CD1c-positive myeloid dendritic cell (primary cell): ENCODE measurements around the gene DUSP16.
"Not testable (repeated sequence)": the region's sequence is repeated elsewhere in the genome, so short reads cannot be mapped to it uniquely, and the experiment has no call there.

ENCODE experiments used
- DNase-seq: peaks from one replicate; pipeline ENCODE4 v3.0.0-alpha.2; 2016; ENCODE audit errors: extremely low spot score

Gene DUSP16, protein sequence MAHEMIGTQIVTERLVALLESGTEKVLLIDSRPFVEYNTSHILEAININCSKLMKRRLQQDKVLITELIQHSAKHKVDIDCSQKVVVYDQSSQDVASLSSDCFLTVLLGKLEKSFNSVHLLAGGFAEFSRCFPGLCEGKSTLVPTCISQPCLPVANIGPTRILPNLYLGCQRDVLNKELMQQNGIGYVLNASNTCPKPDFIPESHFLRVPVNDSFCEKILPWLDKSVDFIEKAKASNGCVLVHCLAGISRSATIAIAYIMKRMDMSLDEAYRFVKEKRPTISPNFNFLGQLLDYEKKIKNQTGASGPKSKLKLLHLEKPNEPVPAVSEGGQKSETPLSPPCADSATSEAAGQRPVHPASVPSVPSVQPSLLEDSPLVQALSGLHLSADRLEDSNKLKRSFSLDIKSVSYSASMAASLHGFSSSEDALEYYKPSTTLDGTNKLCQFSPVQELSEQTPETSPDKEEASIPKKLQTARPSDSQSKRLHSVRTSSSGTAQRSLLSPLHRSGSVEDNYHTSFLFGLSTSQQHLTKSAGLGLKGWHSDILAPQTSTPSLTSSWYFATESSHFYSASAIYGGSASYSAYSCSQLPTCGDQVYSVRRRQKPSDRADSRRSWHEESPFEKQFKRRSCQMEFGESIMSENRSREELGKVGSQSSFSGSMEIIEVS

DNA sequence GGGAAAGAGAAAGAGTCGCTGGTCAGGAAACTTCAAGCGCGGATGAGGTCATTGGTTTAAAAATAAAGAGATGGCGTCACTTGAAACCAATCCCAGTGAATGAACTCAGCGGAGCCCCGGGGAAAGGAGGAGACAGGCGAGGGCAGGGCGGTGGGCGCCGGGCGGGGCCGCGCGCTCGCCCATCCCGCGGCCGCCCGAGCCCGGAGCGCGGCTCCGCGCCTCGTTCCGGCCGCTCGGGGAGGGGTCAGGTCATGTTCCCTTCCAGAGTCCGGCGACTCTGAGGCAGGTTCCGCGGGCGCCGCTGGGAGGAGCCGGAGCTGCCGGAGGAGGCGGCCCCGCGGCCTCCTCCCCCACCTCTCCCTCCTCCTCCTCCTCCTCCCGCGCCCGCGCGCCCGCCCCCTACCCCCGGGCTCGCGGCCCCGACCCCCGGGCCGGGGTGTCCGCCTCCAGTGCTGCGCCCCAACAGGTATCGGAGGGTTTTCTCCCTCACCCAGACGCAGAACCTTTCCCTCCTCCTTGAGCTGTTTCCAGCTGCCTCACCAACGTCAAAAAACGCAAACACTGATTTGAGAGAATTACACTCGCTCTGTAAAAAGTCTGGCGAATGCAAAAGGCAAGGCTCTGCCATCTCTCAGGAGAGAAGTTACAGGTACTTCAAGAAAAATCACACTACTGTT lies at the start of gene DUSP16:
Gene DUSP16, minus strand, starts transcription at position 279 of the 677 bp plus-strand sequence. CDS start 41,765 bp downstream, outside the sequence.
- DNase-seq, result peak; percentile 93

GRCh38 chr12:12612358-12612757 lies 49.7 kb upstream of the DUSP16 start:
- peak; percentile 43 for DNase-seq

DNA sequence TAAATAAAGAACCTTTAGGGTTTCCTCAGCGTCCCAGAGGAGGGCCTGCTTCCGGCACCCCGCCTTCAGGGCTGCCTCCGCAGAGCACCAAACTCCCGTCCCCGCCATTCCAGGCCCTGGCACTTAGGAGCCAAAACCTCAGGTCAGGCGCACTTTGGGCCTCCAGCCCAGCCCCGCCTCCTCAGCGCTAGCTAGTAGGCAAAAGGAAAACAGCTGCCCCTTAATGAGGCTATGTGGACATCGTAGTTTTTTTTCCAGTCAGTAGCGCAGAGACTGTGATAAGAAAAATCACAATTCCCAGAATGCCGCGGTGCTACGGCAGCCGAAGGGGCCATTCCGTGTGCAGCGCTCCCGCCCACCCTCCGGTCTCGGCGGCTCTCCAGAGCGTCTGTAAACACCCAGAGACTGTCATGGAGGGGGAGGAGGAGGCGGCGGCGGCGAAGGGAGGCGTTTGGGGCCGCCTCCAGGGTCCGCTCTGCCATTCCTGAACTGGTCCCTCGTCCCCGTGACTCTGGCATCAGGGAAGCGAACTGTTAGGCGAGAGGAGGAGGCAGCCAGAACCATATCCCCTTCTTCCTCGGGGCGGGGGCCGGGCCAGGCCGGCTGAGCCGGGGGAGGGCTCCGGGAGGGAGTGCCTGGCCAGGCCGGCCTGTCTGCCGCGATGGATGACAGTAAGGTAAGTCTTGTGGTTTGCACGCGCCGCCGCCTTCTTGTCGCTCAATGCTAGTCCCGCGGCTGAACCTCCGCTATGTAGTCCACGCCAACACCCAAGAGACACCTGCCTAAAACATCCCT lies 49.0 kb upstream of the DUSP16 start, which contains the start of gene CREBL2:
Gene CREBL2, plus strand, starts transcription at position 365 of the 795 bp plus-strand sequence. Its CDS starts 297 bp downstream, at position 662.
- peak; percentile 93 for DNase-seq

GRCh38 chr12:12610711-12611110 lies 48.0 kb upstream of the DUSP16 start:
- no peak for DNase-seq

- DNase-seq, result no peak
Measured at GRCh38 chr12:12609692-12610091, 47.0 kb upstream of the DUSP16 start.

GRCh38 chr12:12608557-12608957 lies 45.9 kb upstream of the DUSP16 start:
- no peak for DNase-seq

DNA sequence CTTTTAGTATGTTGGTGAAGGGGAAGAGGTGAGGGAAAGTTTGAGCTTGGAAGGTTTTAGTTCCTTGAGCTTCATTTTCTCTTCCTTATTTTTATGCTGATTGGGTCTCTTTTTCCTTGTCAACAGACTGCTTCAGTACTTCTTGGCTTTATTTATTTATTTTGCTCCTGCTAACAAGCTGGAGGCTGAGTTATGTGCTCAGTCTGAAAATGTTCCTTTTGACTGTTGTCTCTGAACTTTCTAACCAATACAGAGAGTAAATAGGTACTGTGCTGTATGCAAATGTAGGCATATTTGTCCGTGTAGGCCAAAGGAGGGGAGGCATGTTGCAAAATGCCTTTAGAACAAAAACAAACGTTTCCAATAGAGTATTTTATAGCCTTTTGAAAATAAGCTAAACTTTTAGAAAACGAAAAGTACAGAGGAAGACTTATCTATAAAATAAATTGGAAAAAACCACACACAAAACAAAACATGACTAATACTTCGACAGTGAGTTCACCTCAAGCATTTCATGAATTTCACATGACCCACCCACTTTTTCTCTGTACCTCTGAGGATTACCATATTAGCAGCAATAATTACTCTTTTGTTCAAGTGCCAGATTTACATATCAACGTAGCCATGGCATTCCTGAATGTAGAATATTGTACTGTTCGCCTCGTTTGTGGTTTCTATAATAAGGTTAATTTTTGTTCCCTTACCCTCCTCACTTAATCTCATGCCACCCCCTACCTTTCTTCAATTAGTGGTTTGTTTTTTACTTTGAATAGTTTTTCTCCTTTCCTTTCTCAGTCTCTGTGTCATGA lies 44.3 kb upstream of the DUSP16 start:
- DNase-seq, result peak; percentile 71

GRCh38 chr12:12604740-12605139 lies 42.1 kb upstream of the DUSP16 start:
- DNase-seq, result no peak

- DNase-seq, result peak; percentile 84
Measured at GRCh38 chr12:12600659-12601058, 38.0 kb upstream of the DUSP16 start.

DNA sequence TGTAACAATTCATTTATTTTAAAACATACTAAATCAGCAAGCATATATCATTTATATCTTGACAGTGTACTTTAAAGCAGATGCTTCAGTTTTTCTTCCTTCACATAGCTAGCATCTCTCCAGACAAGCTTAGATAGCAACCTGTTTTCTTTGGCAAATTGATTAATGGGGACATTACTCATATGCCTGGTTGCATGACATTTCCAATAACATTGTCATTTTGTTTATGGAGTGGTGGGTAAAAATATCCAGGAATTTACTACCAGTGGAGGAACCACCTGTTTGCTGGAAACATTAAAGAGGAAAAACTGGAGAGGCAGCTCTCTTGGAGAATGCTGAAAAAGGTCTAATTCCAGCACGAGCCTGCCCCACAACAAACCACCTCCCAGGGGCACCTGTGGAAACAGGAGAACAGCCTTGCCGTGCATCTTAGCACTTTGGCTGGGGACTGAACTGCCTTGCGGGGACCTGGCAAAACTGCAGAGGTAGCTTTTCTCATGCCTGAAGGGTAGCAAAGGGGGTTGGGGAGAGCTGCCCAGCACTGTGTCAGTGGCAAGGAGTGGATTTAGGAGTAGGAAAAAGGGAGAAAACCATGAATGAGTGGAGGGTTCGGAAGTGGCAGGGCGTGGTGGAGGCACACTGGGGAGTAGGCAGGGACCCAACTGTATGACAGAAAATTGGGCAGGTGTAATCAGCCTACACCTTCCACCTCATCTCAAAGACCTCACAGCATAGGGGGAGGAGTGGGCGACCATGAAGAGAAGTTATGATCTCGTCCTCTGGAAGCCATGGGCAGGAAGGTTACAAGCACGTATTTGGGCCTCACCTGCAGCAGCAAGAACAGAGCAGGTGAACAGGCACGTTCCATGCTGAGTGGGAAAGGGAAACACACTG lies 37.3 kb upstream of the DUSP16 start:
- DNase-seq, result no peak

- no peak for DNase-seq
Measured at GRCh38 chr12:12598864-12599263, 36.2 kb upstream of the DUSP16 start.

GRCh38 chr12:12596598-12596997 lies 33.9 kb upstream of the DUSP16 start:
- not testable (repeated sequence) for DNase-seq

- not testable (repeated sequence) for DNase-seq
Measured at GRCh38 chr12:12595929-12596328, 33.3 kb upstream of the DUSP16 start.

DNA sequence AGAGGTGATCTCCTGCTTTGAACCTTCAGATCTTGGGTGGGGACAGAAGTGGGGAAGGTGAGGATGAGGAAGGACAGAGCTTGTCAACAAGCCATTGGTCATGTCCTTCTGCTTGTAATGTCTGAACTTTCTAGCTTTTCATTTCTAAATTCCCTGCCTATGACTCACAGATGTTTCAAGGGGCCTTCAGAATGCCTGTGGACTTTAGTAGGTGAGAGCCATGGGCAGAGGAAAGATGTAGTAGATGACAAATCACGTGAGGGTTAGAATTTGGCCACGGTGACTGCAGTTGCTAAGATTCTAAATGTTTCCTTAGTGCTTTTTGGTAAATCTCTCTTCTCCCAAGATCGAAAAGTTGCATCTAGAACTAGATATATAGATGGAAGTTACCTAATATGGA lies 30.3 kb upstream of the DUSP16 start:
- DNase-seq, result no peak

GRCh38 chr12:12590961-12591360 lies 28.3 kb upstream of the DUSP16 start:
- DNase-seq, result no peak

GRCh38 chr12:12588436-12588835 lies 25.8 kb upstream of the DUSP16 start:
- not testable (repeated sequence) for DNase-seq

- DNase-seq, result no peak
Measured at GRCh38 chr12:12587878-12588277, 25.2 kb upstream of the DUSP16 start.

GRCh38 chr12:12586879-12587675 lies 24.4 kb upstream of the DUSP16 start:
- no peak for DNase-seq
